Airway epithelial cell (primary cell): ENCODE measurements around the gene SUPT20HL2. TPM values are rescaled to one million over a fixed set of nuclear protein-coding genes. Genes with fewer than 3 reads are reported as not detected.

Experiments used
- total RNA-seq: library from RNA; depleted of rRNA; stranded (reverse); fragments of >200 nt; gene quantifications from 2 replicates; pipeline ENCODE4 v1.2.3, GENCODE V29; 2015

The SUPT20HL2 gene
- not detected in 2 replicates for total RNA-seq

GRCh38 chrX:24314019-24314635, at the start of gene SUPT20HL2:
TSS of gene SUPT20HL2 (minus strand) at chrX:24314069. CDS start at chrX:24313315, 754 bp downstream.

GRCh38 chrX:24360272-24360671, 46.4 kb upstream of the SUPT20HL2 start, which contains the start of gene SUPT20HL1:
TSS of gene SUPT20HL1 (plus strand) at chrX:24360639. CDS start at chrX:24362761, 2,122 bp downstream.

Other genes starting within 250 kb of the SUPT20HL2 start
- gene ZFX, start 164.3 kb downstream of the SUPT20HL2 start, total RNA-seq: 23.1 and 49.7 TPM in 2 replicates
- not detected in 2 replicates for gene SUPT20HL1, start 46.6 kb upstream of the SUPT20HL2 start, total RNA-seq
- 9.5 and 14.6 TPM in 2 replicates for gene PDK3, start 151.2 kb upstream of the SUPT20HL2 start, total RNA-seq